Right lobe of liver (tissue), 6 donors: ENCODE results near the gene ANO9. TPM values are rescaled to one million over a fixed set of nuclear protein-coding genes. Genes with fewer than 3 reads are reported as not detected.

Experiments
- ATAC-seq, 4 donors: fragments of 200-7000 bp; cut with Tn5 transposase; one replicate each; pipeline ENCODE4 v1.9.1; 2020; ENCODE audit warnings: mild to moderate bottlenecking in 4 of 4, moderate library complexity in 4 of 4
- DNase-seq, 3 donors: peaks; one replicate each; pipeline ENCODE4 v3.0.0-alpha.2; 2020
- H3K27ac ChIP-seq, 3 donors: fragments of 200-600 bp; one replicate each; pipeline ENCODE4 v1.8.0; 2022
- H3K27me3 ChIP-seq, 2 donors: fragments of 200-600 bp; one replicate each; pipeline ENCODE4 v1.8.0; 2022
- H3K36me3 ChIP-seq, 4 donors: fragments of 200-600 bp; sonication (generic) in 1 of 4; one replicate each; pipeline versions ENCODE4 v1.5.1 to v1.8.0; 2017 to 2022; ENCODE audit warnings: control low read depth in 1 of 4
- H3K4me1 ChIP-seq, 4 donors: fragments of 200-600 bp; sonication (generic) in 1 of 4; one replicate each; pipeline versions ENCODE4 v1.5.1 to v1.8.0; 2017 to 2022; ENCODE audit warnings: control low read depth in 1 of 4
- H3K4me3 ChIP-seq, 3 donors: fragments of 200-600 bp; one replicate each; pipeline ENCODE4 v1.8.0; 2022
- H3K9me3 ChIP-seq, 4 donors: fragments of 200-600 bp; sonication (generic) in 1 of 4; one replicate each; pipeline versions ENCODE4 v1.5.1 to v1.8.0; 2017 to 2022; ENCODE audit warnings: control low read depth in 1 of 4
- CTCF ChIP-seq, 4 donors: fragments of 200-600 bp in 3 of 4; fragments of 450-650 bp in 1 of 4; IDR thresholded peaks; one replicate each; pipeline versions ENCODE4 v1.5.1 to v1.8.0; 2016 to 2022; ENCODE audit warnings: antibody characterized with exemption in 4 of 4, mild to moderate bottlenecking in 2 of 4
- POLR2A ChIP-seq: fragments of 450-650 bp; IDR thresholded peaks from one replicate; pipeline ENCODE4 v1.6.1; 2017; ENCODE audit warnings: antibody characterized with exemption, mild to moderate bottlenecking
- WGBS: methylation state at CpG from one replicate; pipeline ENCODE4 v1.1.6; 2018; ENCODE audit warnings: low coverage, low lambda C conversion rate; ENCODE audit not compliant: insufficient coverage; ENCODE audit errors: missing lambda C conversion rate; 5-methylcytosine and 5-hydroxymethylcytosine counted together
- intact Hi-C, 2 donors: fragments of 100-400 bp; cut with DNase I; formaldehyde crosslinking; loops; one replicate each; pipeline versions ENCODE4 v1.11.2 to v1.14.1; 2022
- total RNA-seq, 6 experiments: library from RNA; depleted of rRNA in 2 of 6; stranded (reverse); fragments of >200 nt in 2 of 6; fragmentation: NEBNext Ultra II Directional in 3 of 6; extraction: Animal tissue kit (Norgen Biotek cat#: 25700) in 3 of 6; gene quantifications; one replicate each; pipeline versions ENCODE4 v1.1.0 to v1.2.4, GENCODE V29; 2016 to 2023
- donor health status: DM: no; HTN: yes; CAD: no.
- donor health status: DM: no; HTN: no; CAD: no.
- donor health status: DM: no; HTN: no; CAD: no.
- donor health status: DM: no; HTN: yes; CAD: no.
- donor health status: DM: no; HTN: yes; CAD: no.

Gene ANO9
- total RNA-seq, 6 experiments from 2014 or later, result 0.09 to 1.0 (median 0.28) TPM; not detected in 1

GRCh38 chr11:383431-383830, 58.4 kb downstream of the ANO9 start:
- Histone ChIP-seq H3K4me3 (no peak overlapping the region), H3K9me3 (no peaks in the 10 kb centered on the region), H3K27me3 (no peaks in the 10 kb centered on the region), H3K4me1 (no peaks in the 10 kb centered on the region), H3K36me3 (no peaks in the 10 kb centered on the region), H3K27ac (no peak overlapping the region)
- intact Hi-C loops, result no loop called here
- ATAC-seq, result no peak
- WGBS, result 76% methylated on average over 3 of the region's 14 CpGs
- TF ChIP-seq POLR2A (no peak), CTCF (IDR thresholded peaks at IDR 0.05) (no peak)
- DNase-seq, result no peak

GRCh38 chr11:382081-382629, 59.7 kb downstream of the ANO9 start:
- DNase-seq (no peak), ATAC-seq (no peak)
- no peaks in the 10 kb centered on the region for H3K4me1 ChIP-seq
- intact Hi-C loops, result no loop called here
- H3K36me3 ChIP-seq, result no peaks in the 10 kb centered on the region
- no peak overlapping the region for H3K4me3 ChIP-seq
- no peaks in the 10 kb centered on the region for H3K9me3 ChIP-seq
- H3K27ac ChIP-seq, result no peak overlapping the region
- no peak for TF ChIP-seq POLR2A
- TF ChIP-seq CTCF (IDR thresholded peaks at IDR 0.05), result no peak
- 65% methylated on average over 8 of the region's 11 CpGs for WGBS
- H3K27me3 ChIP-seq, result no peaks in the 10 kb centered on the region

GRCh38 chr11:381501-382072, 60.2 kb downstream of the ANO9 start:
- Histone ChIP-seq H3K4me3 (no peak overlapping the region), H3K4me1 (no peaks in the 10 kb centered on the region), H3K36me3 (no peaks in the 10 kb centered on the region), H3K27ac (no peak overlapping the region), H3K9me3 (no peaks in the 10 kb centered on the region), H3K27me3 (no peaks in the 10 kb centered on the region)
- no peak for ATAC-seq
- intact Hi-C loops, result no loop called here
- 72% methylated on average over 4 of the region's 35 CpGs for WGBS
- peak in 1 of 3 donors; percentile 31 for DNase-seq
- TF ChIP-seq CTCF (IDR thresholded peaks at IDR 0.05), result no peak
- no peak for TF ChIP-seq POLR2A

- ATAC-seq (no peak), DNase-seq (no peak)
- Histone ChIP-seq H3K9me3 (no peaks in the 10 kb centered on the region), H3K4me1 (no peaks in the 10 kb centered on the region), H3K36me3 (no peaks in the 10 kb centered on the region), H3K27me3 (no peaks in the 10 kb centered on the region), H3K27ac (no peak overlapping the region), H3K4me3 (no peak overlapping the region)
- WGBS, result no CpG with 5 or more reads among the region's 14 CpGs
- intact Hi-C loops, result no loop called here
- TF ChIP-seq POLR2A, result no peak
- TF ChIP-seq CTCF (IDR thresholded peaks at IDR 0.05), result no peak
These were observed 60.8 kb downstream of the ANO9 start for GRCh38 chr11:380996-381395.
